ENCODE results near the gene CXCL10. TPM values are rescaled to one million over a fixed set of nuclear protein-coding genes. Genes with fewer than 3 reads are reported as not detected.

Gene CXCL10
- polyA plus RNA-seq, 2 donors = 0.73 to 0.77 TPM

DNA sequence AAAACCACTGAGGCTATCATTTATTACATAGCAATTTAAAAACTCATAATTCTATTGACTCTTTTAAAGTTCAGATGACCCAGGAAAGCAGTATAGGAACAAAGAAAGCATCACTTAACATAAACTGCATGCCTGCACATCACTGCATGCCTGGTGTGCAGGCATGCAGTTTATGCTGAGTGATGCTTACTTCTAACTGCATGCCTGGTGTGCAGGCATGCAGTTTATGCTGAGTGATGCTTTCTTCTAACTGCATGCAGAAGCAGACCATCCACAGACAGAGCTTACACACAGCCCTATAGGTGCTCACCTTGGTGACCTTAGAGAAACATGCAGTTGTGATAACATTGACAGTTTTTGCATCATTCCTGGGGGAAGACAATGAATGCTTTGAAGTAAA lies 49.5 kb downstream of the CXCL10 start:
- no peak overlapping the region for H3K27ac ChIP-seq (ENCODE audit: low read depth in 2 of 2, low read length in 1 of 2)
- H3K36me3 ChIP-seq (ENCODE audit: control insufficient read depth in 2 of 2, insufficient read depth in 2 of 2, low read length in 1 of 2) = peaks cover 9 to 18% of the 10 kb centered on the region in 2 donors
- no peaks in the 10 kb centered on the region for H3K9me3 ChIP-seq (ENCODE audit: control insufficient read depth in 2 of 2, insufficient read depth in 1 of 2, low read depth in 1 of 2, low read length in 1 of 2)
- no peak overlapping the region for H3K4me3 ChIP-seq (ENCODE audit: low read depth in 1 of 2, low read length in 2 of 2)
- no peaks in the 10 kb centered on the region for H3K27me3 ChIP-seq (ENCODE audit: control insufficient read depth in 1 of 2, insufficient read depth in 2 of 2, low read length in 2 of 2)
- H3K4me1 ChIP-seq (ENCODE audit: control insufficient read depth in 2 of 2, insufficient read depth in 2 of 2, low read length in 1 of 2) = no peaks in the 10 kb centered on the region

Other genes with a start within 250 kb of the CXCL10 start
- not detected for gene PPEF2, start 121.0 kb downstream of the CXCL10 start, polyA plus RNA-seq
- 10 to 100 TPM; 10.4 to 37.3 TPM for gene NAAA, start 82.5 kb downstream of the CXCL10 start, polyA plus RNA-seq
- 10 to 100 TPM in 1 of 2 donors, 1 to 10 TPM in 1; 6.5 to 14.0 TPM for gene SDAD1, start 32.6 kb downstream of the CXCL10 start, polyA plus RNA-seq
- gene CXCL9, start 16.0 kb downstream of the CXCL10 start, polyA plus RNA-seq = under 1 TPM; 0.22 to 0.29 TPM
- gene CXCL11, start 12.6 kb upstream of the CXCL10 start, polyA plus RNA-seq = under 1 TPM in 1 of 2 donors, not detected in 1; 0.07 TPM
- gene ART3, start 51.2 kb upstream of the CXCL10 start, polyA plus RNA-seq = under 1 TPM; 0.29 to 0.31 TPM
- 10 to 100 TPM; 18.0 to 18.4 TPM for gene NUP54, start 124.9 kb upstream of the CXCL10 start, polyA plus RNA-seq
- gene SCARB2, start 190.3 kb upstream of the CXCL10 start, polyA plus RNA-seq = 10 to 100 TPM; 21.7 to 26.3 TPM
- gene FAM47E, start 228.2 kb upstream of the CXCL10 start, polyA plus RNA-seq = under 1 TPM; 0.47 to 0.71 TPM